Tibial nerve (tissue), 4 donors: ENCODE measurements around the gene KIAA1958.

Experiments
- EP300 ChIP-seq, 2 donors: sonication (generic); formaldehyde crosslinking; IDR thresholded peaks; one replicate each; pipeline ENCODE4 v1.6.1; 2017; ENCODE audit warnings: antibody characterized with exemption in 2 of 2, mild to moderate bottlenecking in 1 of 2
- POLR2A ChIP-seq, 2 donors: fragments of 450-650 bp; IDR thresholded peaks; one replicate each; pipeline ENCODE4 v1.6.1; 2017; ENCODE audit warnings: antibody characterized with exemption in 2 of 2, mild to moderate bottlenecking in 2 of 2, moderate library complexity in 2 of 2
- TF ChIP-seq, protein P1 (sequence below), 5 experiments: fragments of 200-600 bp in 3 of 5; fragments of 450-650 bp in 2 of 5; sonication (generic) in 3 of 5; IDR thresholded peaks; one replicate each; pipeline ENCODE4 v1.5.1; 2016 to 2019; ENCODE audit warnings: antibody characterized with exemption in 5 of 5, mild to moderate bottlenecking in 3 of 5, moderate library complexity in 2 of 5

- TF ChIP-seq POLR2A (IDR thresholded peaks at IDR 0.05) (no peak), EP300 (IDR thresholded peaks at IDR 0.05) (no peak)
- TF ChIP-seq, protein P1, sequence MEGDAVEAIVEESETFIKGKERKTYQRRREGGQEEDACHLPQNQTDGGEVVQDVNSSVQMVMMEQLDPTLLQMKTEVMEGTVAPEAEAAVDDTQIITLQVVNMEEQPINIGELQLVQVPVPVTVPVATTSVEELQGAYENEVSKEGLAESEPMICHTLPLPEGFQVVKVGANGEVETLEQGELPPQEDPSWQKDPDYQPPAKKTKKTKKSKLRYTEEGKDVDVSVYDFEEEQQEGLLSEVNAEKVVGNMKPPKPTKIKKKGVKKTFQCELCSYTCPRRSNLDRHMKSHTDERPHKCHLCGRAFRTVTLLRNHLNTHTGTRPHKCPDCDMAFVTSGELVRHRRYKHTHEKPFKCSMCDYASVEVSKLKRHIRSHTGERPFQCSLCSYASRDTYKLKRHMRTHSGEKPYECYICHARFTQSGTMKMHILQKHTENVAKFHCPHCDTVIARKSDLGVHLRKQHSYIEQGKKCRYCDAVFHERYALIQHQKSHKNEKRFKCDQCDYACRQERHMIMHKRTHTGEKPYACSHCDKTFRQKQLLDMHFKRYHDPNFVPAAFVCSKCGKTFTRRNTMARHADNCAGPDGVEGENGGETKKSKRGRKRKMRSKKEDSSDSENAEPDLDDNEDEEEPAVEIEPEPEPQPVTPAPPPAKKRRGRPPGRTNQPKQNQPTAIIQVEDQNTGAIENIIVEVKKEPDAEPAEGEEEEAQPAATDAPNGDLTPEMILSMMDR (IDR thresholded peaks at IDR 0.05): no peak
Measured at GRCh38 chr9:112620388-112620787, 133.8 kb downstream of the KIAA1958 start.
